ENCODE results near the gene SCGB1A1.

The SCGB1A1 gene

DNA sequence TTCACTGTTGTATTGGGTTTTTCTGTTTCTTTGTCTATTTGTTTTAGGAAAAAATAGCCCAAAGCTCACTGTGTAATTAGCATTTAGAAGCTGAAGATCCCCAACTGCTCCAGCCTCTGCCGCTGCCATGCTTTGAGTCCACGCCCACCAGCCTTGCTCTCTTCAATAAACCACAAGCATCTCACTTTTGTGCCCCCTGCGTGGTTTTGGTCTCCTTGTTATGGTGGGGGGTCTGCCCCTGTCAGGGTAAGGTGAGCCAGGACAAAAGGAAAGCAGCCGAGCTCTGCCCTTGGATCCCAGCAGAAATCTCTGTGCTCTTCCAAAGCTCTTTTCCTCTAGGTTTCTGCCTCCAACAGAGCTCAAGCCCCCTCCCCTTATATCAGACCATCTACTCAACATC lies 4.2 kb downstream of the SCGB1A1 start:
- no peak overlapping the region for H3K27ac ChIP-seq
- TF ChIP-seq, protein P1, sequence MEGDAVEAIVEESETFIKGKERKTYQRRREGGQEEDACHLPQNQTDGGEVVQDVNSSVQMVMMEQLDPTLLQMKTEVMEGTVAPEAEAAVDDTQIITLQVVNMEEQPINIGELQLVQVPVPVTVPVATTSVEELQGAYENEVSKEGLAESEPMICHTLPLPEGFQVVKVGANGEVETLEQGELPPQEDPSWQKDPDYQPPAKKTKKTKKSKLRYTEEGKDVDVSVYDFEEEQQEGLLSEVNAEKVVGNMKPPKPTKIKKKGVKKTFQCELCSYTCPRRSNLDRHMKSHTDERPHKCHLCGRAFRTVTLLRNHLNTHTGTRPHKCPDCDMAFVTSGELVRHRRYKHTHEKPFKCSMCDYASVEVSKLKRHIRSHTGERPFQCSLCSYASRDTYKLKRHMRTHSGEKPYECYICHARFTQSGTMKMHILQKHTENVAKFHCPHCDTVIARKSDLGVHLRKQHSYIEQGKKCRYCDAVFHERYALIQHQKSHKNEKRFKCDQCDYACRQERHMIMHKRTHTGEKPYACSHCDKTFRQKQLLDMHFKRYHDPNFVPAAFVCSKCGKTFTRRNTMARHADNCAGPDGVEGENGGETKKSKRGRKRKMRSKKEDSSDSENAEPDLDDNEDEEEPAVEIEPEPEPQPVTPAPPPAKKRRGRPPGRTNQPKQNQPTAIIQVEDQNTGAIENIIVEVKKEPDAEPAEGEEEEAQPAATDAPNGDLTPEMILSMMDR (IDR thresholded peaks at IDR 0.05): no peak
- TF ChIP-seq ZFX (IDR thresholded peaks at IDR 0.05; ENCODE audit: borderline replicate concordance): no peak

DNA sequence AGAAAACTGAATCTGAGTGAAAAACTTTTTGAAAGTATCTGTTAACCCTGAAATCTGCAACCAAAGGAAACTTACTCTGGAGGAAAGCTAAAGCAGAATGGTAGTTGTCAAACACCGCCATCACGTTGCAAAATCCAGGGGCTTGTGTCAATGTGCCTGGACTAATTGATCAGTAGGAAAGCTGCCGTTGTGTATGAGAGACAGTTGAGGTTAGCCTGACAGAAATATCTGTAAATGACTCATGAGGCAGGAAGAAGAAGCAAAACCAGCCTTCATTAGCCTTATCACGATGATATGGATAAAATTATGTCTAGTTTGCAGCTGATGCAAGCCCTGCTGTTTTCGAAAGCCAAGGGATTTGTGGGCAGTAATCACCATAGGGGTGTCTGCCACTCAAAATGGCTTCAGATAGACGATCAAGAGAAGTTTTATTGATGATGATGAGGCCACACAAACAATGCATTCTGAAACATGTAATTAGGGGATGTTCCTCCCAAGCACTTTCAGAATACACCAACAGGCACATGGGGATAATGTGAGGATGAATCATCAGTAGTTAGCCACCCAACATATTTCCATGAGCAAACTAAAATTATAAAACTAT lies 8.9 kb downstream of the SCGB1A1 start:
- H3K27ac ChIP-seq: no peak overlapping the region
- no peak for TF ChIP-seq ZFX (IDR thresholded peaks at IDR 0.05; ENCODE audit: borderline replicate concordance)
- TF ChIP-seq, protein P1 (IDR thresholded peaks at IDR 0.05): no peak

DNA sequence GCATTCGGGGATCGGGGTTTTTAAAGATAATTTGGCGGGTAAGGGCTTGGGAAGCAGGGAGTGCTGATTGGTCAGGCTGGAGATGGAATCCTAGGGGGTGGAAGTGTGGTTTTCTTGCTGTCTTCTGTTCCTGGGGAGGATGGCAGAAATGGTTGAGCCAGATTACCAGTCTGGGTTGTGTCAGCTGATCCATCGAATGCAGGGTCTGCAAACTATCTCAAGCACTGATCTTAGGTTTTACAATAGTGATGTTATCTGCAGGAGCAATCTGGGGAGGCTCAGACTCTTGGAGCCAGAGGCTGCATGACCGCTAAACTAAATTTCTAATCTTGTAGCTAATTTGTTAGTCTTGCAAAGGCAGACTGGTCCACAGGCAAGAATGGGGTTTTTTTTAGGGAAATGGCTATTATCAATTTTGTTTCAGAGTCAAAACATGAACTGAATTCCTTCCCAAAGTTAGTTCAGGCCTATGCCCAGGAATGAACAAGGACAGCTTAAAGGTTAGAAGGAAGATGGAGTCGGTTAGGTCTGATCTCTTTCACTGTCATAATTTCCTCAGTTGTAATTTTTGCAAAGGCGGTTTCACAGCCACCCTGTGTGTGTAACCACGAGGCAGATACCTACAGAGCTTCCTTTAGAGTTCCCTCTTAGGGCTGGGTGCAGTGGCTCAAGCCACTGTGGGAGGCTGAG lies 10.2 kb downstream of the SCGB1A1 start:
- TF ChIP-seq, protein P1 (IDR thresholded peaks at IDR 0.05): no peak
- TF ChIP-seq ZFX (IDR thresholded peaks at IDR 0.05; ENCODE audit: borderline replicate concordance): no peak
- H3K27ac ChIP-seq: no peak overlapping the region

DNA sequence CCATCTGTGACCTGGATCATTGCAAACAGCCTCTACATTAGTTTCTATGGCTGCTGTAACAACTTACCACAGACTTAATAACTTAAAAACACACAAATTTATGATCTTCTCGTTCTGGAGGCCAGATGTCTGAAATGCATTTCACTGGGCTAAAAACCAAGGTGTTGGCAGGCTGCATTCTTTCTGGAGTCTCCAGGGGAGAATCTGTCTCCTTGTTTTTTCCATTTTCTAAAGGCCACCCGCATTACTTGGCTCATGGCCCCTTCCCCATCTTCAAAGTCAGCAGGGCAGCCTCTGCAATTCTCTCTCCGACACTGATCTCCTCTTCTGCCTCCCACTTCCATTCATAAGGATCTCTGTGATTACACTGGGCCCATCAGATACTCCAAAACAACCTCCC lies 11.6 kb downstream of the SCGB1A1 start:
- no peak overlapping the region for H3K27ac ChIP-seq
- no peak for TF ChIP-seq ZFX (IDR thresholded peaks at IDR 0.05; ENCODE audit: borderline replicate concordance)
- TF ChIP-seq, protein P1 (IDR thresholded peaks at IDR 0.05): no peak

DNA sequence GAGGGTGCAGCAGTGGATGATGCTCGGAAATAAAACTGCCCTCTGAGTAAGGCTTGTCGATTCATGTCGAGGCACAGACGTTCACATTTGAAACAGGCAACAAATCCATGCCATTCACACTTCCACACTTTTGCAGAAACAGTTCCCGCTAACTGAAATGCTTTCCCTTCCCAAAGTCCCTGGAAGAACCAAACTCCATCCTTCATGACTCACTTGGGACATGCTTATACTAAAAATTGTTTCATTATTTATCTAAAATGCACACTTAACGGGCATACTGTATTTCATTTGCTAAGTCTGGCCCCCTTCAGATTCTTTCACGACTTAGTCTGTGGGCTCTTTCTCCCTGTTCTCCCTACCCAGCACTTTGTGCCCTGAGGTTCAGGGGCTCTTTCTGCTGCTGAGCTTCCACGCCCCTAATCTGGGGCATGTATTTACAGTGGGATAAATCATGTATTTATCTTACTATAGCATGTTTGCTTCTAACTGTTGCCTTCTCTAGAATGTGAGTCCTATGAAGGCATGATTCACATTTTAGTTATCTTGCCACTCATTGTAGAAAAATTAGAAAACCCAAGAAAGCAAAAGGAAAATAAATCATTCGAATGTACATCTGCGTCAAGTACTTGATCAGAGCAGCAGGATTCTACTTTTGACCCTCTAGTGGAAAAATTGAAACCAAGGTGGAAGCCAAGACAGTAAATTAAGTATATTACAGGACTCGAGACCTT lies 12.5 kb downstream of the SCGB1A1 start:
- TF ChIP-seq ZFX (IDR thresholded peaks at IDR 0.05; ENCODE audit: borderline replicate concordance): no peak
- TF ChIP-seq, protein P1 (IDR thresholded peaks at IDR 0.05): no peak
- H3K27ac ChIP-seq: no peak overlapping the region

DNA sequence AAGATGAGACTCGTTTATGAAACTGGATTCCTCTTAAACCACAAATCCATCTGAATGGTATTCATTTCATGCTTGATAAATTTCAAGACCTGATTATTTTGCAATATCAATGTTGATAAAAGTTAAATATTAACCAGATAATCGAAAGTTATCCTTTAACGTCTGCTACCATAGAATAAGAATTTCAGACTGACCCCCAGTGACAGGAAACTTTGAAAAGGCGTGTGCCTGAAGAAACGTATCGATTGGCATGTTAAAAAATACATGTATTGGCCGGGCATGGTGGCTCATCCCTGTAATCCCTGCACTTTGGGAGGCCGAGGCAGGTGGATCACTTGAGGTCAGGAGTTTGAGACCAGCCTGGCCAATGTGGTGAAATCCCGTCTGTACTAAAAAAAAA lies 13.9 kb downstream of the SCGB1A1 start:
- no peak overlapping the region for H3K27ac ChIP-seq
- no peak for TF ChIP-seq ZFX (IDR thresholded peaks at IDR 0.05; ENCODE audit: borderline replicate concordance)
- TF ChIP-seq, protein P1 (IDR thresholded peaks at IDR 0.05): no peak
